Natural killer cell (primary cell): ENCODE results near the gene ERC1. TPM values are rescaled to one million over a fixed set of nuclear protein-coding genes. Genes with fewer than 3 reads are reported as not detected.

ENCODE experiments used
- ATAC-seq, 3 donors: fragments of 150-1000 bp in 2 of 3; fragments of 200-7000 bp in 1 of 3; cut with Tn5 transposase; 1 replicate in 1 of 3; 2 replicates in 2 of 3; pipeline ENCODE4 v1.10.0; 2021; ENCODE audit warnings: mild to moderate bottlenecking in 2 of 3, moderate library complexity in 2 of 3
- DNase-seq, 2 donors: peaks; one replicate each; pipeline versions ENCODE4 v3.0.0 to v3.0.0-alpha.2; 2013 to 2021; ENCODE audit warnings: mixed read lengths in 1 of 2
- H3K27ac ChIP-seq: one replicate; pipeline ENCODE4 v1.5.1; 2013; ENCODE audit warnings: mild to moderate bottlenecking, low read length
- H3K27me3 ChIP-seq: one replicate; pipeline ENCODE4 v1.6.1; 2013; ENCODE audit warnings: low read length; ENCODE audit not compliant: control insufficient read depth, insufficient read depth
- H3K36me3 ChIP-seq: one replicate; pipeline ENCODE4 v1.6.1; 2013; ENCODE audit warnings: low read length; ENCODE audit not compliant: control insufficient read depth, insufficient read depth
- H3K4me1 ChIP-seq: one replicate; pipeline ENCODE4 v1.6.1; 2013; ENCODE audit warnings: low read length; ENCODE audit not compliant: control insufficient read depth, insufficient read depth
- H3K4me3 ChIP-seq: one replicate; pipeline ENCODE4 v1.5.1; 2013; ENCODE audit warnings: low read length
- H3K9me3 ChIP-seq: one replicate; pipeline ENCODE4 v1.6.1; 2013; ENCODE audit warnings: low read length; ENCODE audit not compliant: control insufficient read depth, insufficient read depth
- H3K27ac Mint-ChIP-seq, 2 donors: one replicate each; pipeline ENCODE4 v1.8.0; 2022; ENCODE audit warnings: mild to moderate bottlenecking in 2 of 2, mixed read lengths in 2 of 2, moderate library complexity in 1 of 2
- H3K27me3 Mint-ChIP-seq, 2 donors: one replicate each; pipeline ENCODE4 v1.8.0; 2022; ENCODE audit warnings: low read depth in 2 of 2, mixed read lengths in 2 of 2
- H3K36me3 Mint-ChIP-seq: one replicate; pipeline ENCODE4 v1.8.0; 2022; ENCODE audit warnings: mixed read lengths
- H3K4me1 Mint-ChIP-seq, 2 donors: one replicate each; pipeline ENCODE4 v1.8.0; 2022; ENCODE audit warnings: mixed read lengths in 2 of 2
- H3K4me3 Mint-ChIP-seq: one replicate; pipeline ENCODE4 v1.8.0; 2022; ENCODE audit warnings: mild to moderate bottlenecking, moderate library complexity, mixed read lengths
- H3K9me3 Mint-ChIP-seq, 2 donors: one replicate each; pipeline ENCODE4 v1.8.0; 2022; ENCODE audit warnings: mixed read lengths in 2 of 2
- WGBS: methylation state at CpG from one replicate; pipeline ENCODE4 v1.1.7; 2013; ENCODE audit warnings: missing lambda C conversion rate; ENCODE audit not compliant: insufficient coverage; 5-methylcytosine and 5-hydroxymethylcytosine counted together
- intact Hi-C: fragments of 100-400 bp; cut with micrococcal nuclease; formaldehyde crosslinking; loops from one replicate; pipeline ENCODE4 v1.14.2; 2022
- total RNA-seq, 4 donors: library from RNA; stranded (reverse); fragments of 120-200 nt in 1 of 4; gene quantifications; one replicate each; pipeline versions ENCODE4 v1.2.3 to v1.2.4, GENCODE V29; 2013 to 2022
- TF ChIP-seq, protein P1 (sequence below): fragments of 200-600 bp; IDR thresholded peaks from one replicate; pipeline ENCODE4 v1.8.0; 2022; ENCODE audit warnings: antibody characterized with exemption

ERC1 gene
- total RNA-seq, 3 donors from 2014 or later (not counting 1 experiment from before 2014, with no cell fraction given) = 43.5 to 54.0 (median 44.9) TPM

DNA sequence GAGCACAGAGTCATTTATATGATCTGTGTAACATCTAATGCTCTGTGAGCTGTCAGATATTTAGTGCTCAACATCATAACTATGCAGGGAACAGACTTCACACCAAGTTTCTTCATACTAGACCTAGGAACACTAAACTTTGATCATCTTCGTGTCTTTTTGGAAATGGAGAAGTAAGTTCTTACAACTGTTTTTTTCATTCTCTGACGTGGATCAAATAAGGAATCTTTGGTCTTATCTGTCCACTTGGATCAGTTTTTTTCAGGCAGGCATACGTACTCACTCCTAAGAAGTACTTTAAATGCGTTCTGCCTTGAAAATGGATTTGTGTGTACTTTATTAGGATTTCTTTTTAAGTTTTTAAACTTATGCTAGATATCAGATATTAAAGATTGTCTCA lies 412.4 kb downstream of the ERC1 start:
- Histone ChIP-seq H3K4me3 (no peak overlapping the region), H3K27ac (no peak overlapping the region), H3K27me3 (no peaks in the 10 kb centered on the region), H3K36me3 (no peaks in the 10 kb centered on the region), H3K9me3 (no peaks in the 10 kb centered on the region), H3K4me1 (no peaks in the 10 kb centered on the region)
- Mint-ChIP-seq H3K4me3 (no peak overlapping the region), H3K4me1 (no peaks in the 10 kb centered on the region), H3K27me3 (no peaks in the 10 kb centered on the region), H3K36me3 (no peaks in the 10 kb centered on the region), H3K27ac (no peak overlapping the region), H3K9me3 (no peaks in the 10 kb centered on the region)
- 93% methylated on average over 3 of the region's 4 CpGs for WGBS
- TF ChIP-seq, protein P1, sequence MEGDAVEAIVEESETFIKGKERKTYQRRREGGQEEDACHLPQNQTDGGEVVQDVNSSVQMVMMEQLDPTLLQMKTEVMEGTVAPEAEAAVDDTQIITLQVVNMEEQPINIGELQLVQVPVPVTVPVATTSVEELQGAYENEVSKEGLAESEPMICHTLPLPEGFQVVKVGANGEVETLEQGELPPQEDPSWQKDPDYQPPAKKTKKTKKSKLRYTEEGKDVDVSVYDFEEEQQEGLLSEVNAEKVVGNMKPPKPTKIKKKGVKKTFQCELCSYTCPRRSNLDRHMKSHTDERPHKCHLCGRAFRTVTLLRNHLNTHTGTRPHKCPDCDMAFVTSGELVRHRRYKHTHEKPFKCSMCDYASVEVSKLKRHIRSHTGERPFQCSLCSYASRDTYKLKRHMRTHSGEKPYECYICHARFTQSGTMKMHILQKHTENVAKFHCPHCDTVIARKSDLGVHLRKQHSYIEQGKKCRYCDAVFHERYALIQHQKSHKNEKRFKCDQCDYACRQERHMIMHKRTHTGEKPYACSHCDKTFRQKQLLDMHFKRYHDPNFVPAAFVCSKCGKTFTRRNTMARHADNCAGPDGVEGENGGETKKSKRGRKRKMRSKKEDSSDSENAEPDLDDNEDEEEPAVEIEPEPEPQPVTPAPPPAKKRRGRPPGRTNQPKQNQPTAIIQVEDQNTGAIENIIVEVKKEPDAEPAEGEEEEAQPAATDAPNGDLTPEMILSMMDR = no peak
- DNase-seq (no peak), ATAC-seq (no peak)
- intact Hi-C loops = no loop called here

DNA sequence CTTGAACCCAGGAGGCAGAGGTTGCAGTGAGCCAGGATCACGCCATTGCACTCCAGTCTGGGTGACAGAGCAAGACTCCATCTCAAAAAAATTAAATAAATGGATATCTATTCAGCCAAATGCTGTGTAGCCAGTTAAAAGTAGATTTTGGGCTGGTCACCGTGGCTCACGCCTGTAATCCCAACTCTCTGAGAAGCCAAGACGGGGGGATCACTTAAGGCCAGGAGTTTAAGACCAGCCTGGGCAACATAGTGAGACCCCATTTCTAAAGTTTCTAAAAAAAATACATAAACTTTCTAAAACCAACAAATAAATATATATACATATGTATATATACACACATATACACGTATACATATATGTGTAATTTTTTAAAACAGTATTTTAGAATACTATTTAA lies 414.6 kb downstream of the ERC1 start:
- intact Hi-C loops = no loop called here
- H3K4me1 ChIP-seq = no peaks in the 10 kb centered on the region
- no peaks in the 10 kb centered on the region for H3K9me3 Mint-ChIP-seq
- peaks cover 7% of the 10 kb centered on the region for H3K36me3 Mint-ChIP-seq
- no peak overlapping the region for H3K27ac ChIP-seq
- ATAC-seq (no peak), DNase-seq (no peak)
- H3K4me3 ChIP-seq = no peak overlapping the region
- H3K4me3 Mint-ChIP-seq = no peak overlapping the region
- H3K36me3 ChIP-seq = no peaks in the 10 kb centered on the region
- H3K4me1 Mint-ChIP-seq = no peaks in the 10 kb centered on the region
- no peak overlapping the region for H3K27ac Mint-ChIP-seq
- H3K27me3 ChIP-seq = no peaks in the 10 kb centered on the region
- TF ChIP-seq, protein P1 = no peak
- H3K9me3 ChIP-seq = no peaks in the 10 kb centered on the region
- no peaks in the 10 kb centered on the region for H3K27me3 Mint-ChIP-seq
- WGBS = 95% methylated on average over 4 of the region's 5 CpGs

DNA sequence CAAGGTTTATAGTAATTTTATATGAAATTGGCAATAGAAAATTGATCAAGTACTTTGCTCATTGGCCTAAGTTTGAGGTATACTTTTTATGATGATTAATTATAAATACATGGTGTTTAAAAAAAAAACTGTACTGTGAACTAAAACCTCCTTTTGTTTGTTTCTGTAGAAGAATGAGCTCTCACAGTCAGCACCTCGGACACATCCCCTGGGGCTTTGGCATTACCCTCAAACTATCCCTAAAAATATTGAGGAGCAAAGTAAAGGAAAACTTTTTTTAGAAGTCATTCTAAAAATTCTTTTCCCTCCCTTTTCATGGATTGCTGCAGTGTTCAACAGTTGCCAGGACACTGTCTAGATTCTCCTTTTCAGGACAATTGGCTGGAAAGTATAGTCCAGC lies 419.8 kb downstream of the ERC1 start:
- WGBS = no CpG with 5 or more reads among the region's 1 CpG
- H3K9me3 Mint-ChIP-seq = no peaks in the 10 kb centered on the region
- no peaks in the 10 kb centered on the region for H3K27me3 Mint-ChIP-seq
- H3K4me3 Mint-ChIP-seq = no peak overlapping the region
- DNase-seq (no peak), ATAC-seq (no peak)
- no peaks in the 10 kb centered on the region for H3K4me1 Mint-ChIP-seq
- no peaks in the 10 kb centered on the region for H3K4me1 ChIP-seq
- no peak overlapping the region for H3K27ac ChIP-seq
- H3K27ac Mint-ChIP-seq = no peak overlapping the region
- H3K36me3 ChIP-seq = no peaks in the 10 kb centered on the region
- TF ChIP-seq, protein P1 = no peak
- no peaks in the 10 kb centered on the region for H3K27me3 ChIP-seq
- intact Hi-C loops = no loop called here
- H3K9me3 ChIP-seq = no peaks in the 10 kb centered on the region
- no peak overlapping the region for H3K4me3 ChIP-seq
- peaks cover 7% of the 10 kb centered on the region for H3K36me3 Mint-ChIP-seq

DNA sequence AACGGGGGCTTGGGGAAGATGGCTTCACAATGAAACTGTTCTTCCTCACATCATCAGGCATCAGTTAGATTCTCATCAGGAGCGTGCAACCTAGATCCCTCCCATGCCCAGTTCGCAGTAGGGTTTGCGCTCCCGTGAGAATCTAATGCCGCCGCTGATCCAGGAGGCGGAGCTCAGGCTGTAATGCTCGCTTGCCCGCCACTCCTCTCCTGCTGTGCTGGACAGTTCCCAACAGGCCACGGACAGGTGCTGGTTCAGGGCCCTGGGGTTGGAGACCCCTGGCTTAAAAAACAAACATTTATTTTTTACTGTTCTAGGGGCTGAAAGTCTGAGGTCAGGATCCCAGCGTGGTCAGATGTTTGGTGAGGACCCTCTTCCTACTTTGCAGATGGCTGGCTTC lies 422.9 kb downstream of the ERC1 start:
- Mint-ChIP-seq H3K4me3 (no peak overlapping the region), H3K4me1 (no peaks in the 10 kb centered on the region), H3K9me3 (no peaks in the 10 kb centered on the region), H3K36me3 (peaks cover 2% of the 10 kb centered on the region), H3K27ac (no peak overlapping the region), H3K27me3 (no peaks in the 10 kb centered on the region)
- ATAC-seq = no peak
- Histone ChIP-seq H3K9me3 (no peaks in the 10 kb centered on the region), H3K4me1 (no peaks in the 10 kb centered on the region), H3K4me3 (no peak overlapping the region), H3K36me3 (no peaks in the 10 kb centered on the region), H3K27me3 (no peaks in the 10 kb centered on the region), H3K27ac (no peak overlapping the region)
- 96% methylated on average over 12 of the region's 12 CpGs for WGBS
- TF ChIP-seq, protein P1 = no peak
- intact Hi-C loops = no loop called here
- DNase-seq = no peak
